GM10847 (cell line): Measurements from ENCODE around the gene SHROOM3.

ENCODE experiments used
- POLR2A ChIP-seq: IDR thresholded peaks from 2 replicates; pipeline ENCODE4 v1.6.1; 2011; ENCODE audit not compliant: insufficient read length; ENCODE audit errors: extremely low read depth

The SHROOM3 gene

DNA sequence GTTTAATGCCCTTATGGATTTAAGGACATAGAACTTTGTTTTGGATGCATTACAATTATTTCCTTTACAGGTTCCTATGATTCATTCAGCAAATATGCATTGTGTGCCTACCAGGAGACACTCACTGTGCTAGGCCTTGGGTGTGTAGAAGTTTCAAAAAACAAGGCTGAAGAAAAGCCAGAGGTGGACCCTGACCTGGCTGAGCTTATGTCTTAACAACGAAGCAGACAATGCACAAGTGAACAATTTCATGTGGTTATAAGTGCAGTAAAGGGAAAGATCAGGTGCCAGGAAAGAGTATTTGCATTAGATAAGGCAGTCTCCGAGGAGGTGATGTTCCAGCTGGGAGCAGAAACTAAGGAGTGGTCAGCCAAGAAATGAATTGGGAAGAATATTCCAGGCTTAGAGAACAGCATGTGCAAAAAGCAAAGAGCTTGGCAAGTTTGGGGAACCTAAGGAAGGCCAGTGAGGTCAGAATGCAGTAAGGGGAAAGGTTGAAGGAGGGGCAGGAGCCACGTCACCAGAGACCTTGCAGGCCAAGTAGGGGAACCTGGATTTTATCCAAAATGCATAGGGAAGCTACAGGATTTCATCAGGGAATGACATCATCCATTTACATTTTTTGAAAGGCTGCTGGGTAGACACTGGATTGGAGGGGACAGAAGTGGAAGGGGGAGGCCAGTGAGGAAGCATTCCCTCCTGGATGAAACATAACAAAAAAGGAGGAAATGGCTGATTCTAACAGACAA, 269.3 kb downstream of the SHROOM3 start:
- TF ChIP-seq POLR2A, result no peak

DNA sequence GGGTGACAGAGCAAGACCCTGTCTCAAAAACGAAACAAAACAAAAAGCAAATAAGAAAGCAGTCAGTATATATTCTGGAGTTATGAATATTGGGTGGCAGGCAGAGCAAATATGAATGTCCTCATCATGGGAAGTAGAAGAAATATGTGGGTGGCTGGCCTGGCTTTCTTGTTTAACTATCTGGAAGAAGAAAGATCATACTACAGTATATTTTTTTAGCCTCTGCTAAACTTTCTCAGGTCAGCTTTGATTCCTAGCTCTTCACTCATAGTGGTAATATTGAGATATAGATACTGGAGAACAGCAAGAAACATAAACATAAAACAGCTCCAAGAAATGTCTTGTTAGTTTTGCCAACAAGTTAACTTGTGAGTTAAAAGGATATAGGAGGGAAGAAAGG, 270.4 kb downstream of the SHROOM3 start:
- no peak for TF ChIP-seq POLR2A

DNA sequence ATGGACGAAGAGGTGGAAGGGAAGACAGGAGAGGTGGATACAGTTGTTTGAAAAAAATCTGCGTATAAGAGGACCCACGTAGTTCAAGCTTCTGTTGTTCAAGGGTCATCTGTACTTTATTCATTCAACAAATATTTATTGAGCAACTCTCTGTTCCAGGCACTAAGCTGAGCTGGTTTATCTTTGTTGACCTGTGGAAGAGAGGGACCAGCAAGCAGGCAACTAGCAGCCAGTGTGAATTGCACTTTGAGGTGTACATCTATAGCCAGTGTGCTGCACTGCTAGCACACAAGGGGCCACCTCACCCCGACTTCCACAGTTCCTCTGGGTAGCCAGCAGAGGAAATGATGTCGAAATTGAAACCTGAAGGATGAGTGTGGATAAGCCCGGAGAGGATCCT, 271.6 kb downstream of the SHROOM3 start:
- TF ChIP-seq POLR2A, result no peak

DNA sequence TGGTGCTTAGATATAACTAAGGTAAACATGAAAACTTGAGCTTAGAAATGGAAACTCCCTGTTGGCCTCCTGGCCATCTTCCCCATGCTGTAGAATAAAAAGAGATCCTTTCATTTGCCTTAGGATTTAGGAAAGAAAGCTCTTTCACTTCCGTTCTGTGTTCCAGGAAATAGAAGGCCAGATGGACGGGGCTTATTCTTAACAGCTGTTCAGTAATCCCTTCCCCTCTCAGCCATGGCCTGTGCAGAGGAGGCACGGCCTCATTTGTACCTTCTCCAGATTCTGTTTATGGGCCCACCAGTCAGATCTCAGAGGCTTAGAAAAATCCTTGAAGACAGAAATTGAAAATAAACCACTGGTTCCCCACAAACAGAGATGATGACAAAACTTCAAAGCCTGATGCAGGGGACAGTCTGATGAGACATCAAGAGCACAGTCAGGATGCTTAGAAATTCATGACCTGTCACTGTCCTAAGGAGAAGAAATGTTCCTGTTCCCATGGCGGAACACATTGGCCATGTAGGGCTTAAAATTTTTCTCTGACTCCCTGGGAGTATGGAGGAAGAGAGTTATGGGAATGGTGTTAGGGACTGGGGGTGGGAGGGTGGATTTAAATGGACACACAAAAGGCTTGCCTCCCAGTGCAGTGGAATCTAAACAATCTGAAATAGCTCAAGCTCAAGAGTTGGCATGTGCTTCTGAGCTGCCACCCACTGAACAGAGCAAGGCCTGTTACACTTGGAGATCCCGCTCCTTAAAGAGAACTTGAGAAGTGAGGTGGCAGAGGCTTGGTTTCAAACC, 274.1 kb downstream of the SHROOM3 start:
- no peak for TF ChIP-seq POLR2A

DNA sequence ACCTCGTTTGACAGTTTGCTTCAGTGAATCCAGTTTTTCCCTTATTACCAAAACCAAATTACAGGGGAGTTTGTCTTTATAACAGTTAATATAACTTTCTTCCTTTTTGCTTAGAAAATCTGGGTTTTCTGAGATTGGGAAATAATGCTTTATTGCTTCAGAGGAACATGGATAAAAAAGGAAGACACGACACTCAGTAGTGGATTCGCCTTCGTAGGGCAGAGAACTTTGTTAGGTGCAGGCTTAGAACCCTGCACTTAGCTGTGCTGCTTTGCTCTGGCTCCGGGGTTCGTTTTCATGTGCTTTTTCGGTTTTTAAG, 274.7 kb downstream of the SHROOM3 start:
- no peak for TF ChIP-seq POLR2A

DNA sequence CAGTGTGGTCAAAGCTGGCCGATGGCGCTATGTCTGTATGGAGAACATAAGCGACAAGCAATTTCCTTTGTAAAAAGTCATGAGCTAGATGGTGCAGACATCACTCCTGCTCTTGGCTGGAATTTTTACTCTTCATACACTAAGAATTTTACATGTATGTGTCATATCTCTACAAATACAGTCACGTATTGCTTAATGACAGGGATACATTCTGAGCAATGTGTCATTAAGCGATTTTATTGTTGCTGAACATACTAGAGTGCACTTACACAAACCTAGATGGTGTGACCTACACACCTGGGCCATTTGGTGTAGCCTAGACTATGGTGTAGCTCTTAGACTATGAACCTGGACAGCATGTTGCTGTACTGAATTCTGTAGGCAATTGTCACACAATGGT, 277.5 kb downstream of the SHROOM3 start:
- TF ChIP-seq POLR2A, result no peak

DNA sequence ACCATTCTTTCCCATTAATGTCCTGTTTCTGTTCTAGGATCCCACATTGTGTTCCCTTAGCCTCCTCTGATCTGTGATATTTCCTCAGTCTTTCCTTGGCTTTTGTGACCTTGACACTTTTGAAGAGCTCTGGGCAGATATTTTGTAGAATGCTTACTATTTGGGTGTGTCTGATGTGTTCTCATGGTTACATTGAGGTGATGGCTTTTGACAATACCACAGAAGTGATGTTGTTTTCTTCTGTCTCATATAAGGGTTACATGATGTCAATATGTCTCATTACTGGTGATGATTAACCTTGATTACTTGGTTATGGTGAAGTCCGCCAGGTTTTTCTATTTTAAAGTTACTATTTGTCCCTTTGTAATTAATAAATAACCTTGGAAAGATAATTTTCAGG, 279.2 kb downstream of the SHROOM3 start:
- no peak for TF ChIP-seq POLR2A

DNA sequence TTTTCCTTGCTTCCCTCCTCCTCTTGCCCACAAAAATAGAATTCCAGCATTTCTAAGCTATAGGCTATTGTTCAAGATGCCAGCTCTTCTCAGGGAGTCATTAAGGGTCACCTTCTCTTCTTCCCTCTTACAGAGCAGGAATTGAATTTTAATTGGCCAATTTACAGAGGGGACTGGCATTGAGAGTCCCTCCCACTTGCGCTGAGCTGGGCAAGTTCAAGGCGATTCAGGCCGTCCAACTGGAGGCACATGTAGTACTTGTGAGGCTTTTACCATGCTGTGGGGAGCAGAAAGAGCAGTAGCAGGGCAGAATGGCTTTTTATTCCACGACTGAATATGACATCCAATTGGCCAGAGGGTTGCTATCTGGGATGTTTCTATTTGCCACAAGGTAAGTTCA, 281.0 kb downstream of the SHROOM3 start:
- no peak for TF ChIP-seq POLR2A

DNA sequence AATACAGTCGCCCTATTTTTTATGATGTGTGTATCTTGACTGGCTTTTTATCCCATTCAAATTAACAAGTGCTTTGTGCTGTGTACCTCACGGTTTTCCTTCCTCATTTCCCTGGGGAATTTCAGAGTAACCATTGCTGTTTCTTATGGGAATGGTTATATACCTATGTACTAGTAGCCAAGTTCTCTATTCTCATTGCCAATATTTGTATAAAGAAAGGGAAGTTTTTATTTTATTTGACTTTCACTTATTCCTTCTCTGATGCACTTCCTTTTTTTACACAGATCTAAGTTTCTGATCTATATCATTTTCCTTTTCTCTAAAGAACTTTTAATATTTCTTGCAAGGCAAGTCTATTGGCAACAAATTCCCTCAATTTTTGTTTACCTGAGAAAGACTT, 281.6 kb downstream of the SHROOM3 start:
- TF ChIP-seq POLR2A, result no peak

DNA sequence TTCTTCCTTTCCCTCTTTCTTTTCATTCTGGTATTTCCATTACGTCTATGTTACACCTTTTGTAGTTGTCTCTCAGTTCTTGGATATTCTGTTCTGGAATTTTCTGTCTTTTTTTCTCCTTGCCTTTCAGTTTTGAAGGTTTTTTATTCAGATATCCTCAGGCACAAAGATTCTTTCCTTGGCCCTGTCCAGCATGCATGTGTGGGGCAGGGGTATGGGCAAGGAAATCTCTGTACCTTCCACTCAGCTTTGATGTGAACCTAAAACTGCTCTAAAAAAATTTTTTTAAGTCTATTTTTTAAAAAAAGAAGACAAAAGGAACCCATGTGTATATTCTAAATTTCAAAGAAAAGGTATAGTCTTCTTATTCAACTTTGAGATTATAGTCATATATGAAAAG, 282.4 kb downstream of the SHROOM3 start:
- TF ChIP-seq POLR2A, result no peak

DNA sequence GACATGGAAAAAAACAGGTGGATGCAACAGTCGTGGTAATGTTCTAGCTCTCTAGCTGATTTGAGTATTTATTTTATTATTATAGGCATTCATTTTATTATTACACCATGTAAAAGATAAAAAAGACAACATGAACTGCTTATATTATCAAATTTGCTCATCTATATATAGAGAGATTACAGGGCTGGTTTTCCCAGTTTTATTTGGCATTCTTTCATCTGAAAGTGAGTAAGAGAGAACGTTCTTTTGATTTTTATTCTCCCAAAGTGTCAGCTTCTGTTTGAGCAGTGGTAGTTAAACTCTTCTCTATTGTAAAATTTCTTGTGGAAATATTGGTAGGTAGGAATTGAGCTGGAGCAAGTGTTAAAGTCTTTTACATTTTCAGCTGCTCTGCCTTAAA, 283.0 kb downstream of the SHROOM3 start:
- no peak for TF ChIP-seq POLR2A

DNA sequence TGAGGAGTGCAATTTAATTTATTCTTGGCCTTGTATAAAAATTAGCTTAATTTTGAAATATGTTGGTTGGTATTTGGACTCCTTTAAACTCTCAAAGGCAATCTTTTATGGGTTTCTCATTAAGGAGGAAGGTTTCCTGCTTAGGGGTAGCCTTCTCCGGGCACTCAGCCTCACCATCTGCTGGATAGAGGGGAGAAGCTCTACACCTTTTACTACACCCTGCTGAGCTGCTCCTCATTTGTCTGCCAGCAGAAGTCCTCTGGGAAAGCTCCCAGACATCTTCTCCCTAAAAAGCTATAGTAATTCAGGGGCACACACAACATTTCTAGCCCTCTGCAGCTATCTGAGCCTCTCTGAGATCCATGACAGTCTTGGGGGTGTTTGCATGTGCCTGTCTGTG, 283.8 kb downstream of the SHROOM3 start:
- TF ChIP-seq POLR2A, result no peak

DNA sequence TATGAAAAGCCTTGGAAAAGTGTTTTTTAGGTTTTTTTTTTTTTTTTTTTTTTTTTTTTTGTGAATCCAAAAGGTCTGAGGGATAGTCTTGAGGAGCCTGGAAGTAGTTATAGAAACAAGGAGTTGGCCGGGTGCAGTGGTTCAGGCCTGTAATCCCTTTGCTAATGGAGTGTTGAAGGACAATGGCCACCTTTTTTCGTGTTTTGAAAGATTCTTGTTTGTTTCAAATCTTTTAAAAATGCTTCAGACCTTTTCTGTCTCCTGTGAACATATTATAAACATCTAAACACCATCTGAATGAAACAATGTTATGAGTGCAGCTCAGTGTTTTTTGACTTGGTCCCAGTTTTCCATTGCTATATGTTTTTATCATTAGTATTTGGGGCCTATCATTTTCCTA, 285.1 kb downstream of the SHROOM3 start:
- no peak for TF ChIP-seq POLR2A

DNA sequence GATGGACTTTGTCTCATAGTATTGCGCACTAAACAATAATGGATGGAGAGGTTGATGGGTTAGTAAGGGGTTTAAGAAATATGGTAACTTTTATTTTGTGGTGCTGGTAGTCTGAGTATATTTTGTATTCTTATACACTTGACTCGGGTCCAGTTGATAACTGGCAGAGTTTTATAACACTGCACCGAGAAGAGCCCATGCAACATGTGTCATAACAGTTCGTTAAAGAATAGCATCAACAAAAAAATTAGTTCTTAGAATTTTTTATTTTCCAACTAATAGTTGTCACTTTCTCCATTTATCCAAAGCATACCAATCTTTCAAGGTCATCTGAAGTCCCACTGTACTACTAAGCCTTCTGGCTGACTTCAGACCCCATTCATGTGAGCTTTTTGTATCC, 287.8 kb downstream of the SHROOM3 start:
- no peak for TF ChIP-seq POLR2A

DNA sequence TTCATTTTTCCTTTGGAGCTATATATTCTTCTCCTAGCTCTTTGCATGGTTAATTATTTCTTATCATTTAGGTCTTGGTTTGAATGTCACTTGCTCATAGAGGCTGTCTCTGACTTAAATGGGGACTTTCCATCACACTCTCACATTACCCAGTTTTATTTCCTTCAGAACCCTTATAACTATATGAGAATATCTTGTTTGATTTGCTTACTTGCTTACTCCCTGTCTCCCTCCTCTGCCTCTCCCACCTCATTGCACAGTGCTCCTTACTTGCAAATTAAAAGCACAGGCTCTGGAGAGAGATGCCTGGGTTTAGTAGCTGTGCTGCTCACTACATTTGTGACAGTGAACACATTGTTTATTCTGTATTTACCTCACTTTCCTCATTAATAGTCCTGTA, 288.3 kb downstream of the SHROOM3 start:
- no peak for TF ChIP-seq POLR2A

DNA sequence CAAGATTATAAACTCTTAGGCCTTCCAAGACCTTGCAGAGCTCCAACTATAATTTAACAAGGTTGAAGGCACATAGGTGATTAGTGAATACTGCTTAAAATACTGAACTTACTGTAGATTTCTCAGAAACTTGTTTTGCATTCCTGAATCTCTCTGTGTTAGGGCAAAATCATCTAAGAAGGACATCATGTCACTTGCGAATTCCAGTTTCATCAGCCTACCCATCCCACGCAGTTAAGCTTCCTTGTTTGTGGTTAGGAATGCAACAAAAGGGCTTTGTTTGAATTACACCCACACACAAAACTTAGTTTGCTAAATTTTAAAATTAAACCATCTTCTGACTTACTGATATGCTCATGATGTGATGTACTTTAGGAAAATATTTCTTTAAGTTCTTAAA, 288.9 kb downstream of the SHROOM3 start:
- no peak for TF ChIP-seq POLR2A

DNA sequence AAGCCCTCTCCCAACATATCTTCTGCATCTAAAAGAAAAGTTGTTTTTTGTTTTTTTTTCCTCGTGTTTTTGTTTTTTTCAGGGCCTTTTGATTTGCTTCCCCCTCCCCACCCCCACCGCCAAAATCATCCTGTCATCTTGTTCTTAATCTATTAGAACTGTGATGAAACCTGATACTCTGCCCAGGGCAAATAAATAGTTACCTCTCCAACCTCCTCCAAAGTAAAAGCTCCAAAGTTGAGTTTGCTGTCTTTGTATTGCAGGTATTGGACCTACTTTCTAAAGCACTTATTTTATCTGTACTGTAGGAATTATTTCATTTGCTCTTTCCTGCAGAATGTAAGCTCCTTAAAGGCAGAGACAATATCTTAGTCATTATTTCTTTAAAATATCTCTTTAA, 290.0 kb downstream of the SHROOM3 start:
- no peak for TF ChIP-seq POLR2A

DNA sequence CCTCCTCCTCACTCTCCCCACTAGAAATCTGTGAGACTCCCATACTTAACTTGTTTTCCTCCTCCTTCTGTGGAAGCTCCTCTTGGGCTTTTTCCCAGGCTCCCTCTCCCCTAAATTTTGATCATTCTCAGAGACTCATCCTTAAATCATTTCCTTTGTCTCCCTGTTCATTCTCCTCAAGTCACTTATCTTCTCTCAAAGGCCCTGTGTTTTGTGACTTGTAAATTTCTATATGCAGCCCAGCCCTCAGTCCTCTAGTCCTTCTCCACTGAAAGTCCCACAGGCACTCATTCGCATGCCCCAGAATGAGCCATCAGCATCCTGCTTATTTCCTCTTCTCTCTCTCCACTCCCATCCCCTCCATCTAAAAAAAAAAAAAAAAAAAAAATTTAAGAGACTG, 291.1 kb downstream of the SHROOM3 start:
- no peak for TF ChIP-seq POLR2A

DNA sequence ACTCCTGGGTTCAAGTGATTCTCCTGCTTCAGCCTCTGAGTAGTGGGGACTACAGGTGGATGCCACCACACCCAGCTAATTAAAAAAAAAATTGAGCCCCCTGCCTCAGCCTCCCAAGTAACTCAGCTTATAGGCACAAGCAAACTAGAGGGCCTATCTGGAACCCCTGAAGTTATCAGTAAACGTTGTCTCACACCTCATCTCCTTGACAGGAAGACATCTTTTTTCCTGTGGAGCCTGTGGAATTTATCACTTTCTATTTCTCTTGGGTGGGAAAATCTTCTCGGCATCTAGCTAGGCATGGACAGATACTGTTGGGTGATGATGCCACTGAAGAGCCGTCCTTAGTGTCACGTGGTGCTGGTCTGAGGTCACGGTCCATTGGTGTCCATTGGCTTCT, 291.6 kb downstream of the SHROOM3 start:
- no peak for TF ChIP-seq POLR2A
